ENCODE results near the gene ANAPC2.

The ANAPC2 gene

GRCh38 chr9:137160716-137161557 lies 27.4 kb downstream of the ANAPC2 start:
- no peak for DNase-seq

GRCh38 chr9:137160054-137160425 lies 28.3 kb downstream of the ANAPC2 start:
- DNase-seq = no peak

GRCh38 chr9:137159105-137160053 lies 29.0 kb downstream of the ANAPC2 start:
- no peak for DNase-seq

GRCh38 chr9:137158625-137159024 lies 29.7 kb downstream of the ANAPC2 start:
- DNase-seq = no peak

GRCh38 chr9:137157618-137158415 lies 30.5 kb downstream of the ANAPC2 start:
- no peak for DNase-seq

GRCh38 chr9:137156567-137157375 lies 31.6 kb downstream of the ANAPC2 start:
- DNase-seq = peak in 1 of 2 experiments; percentile 14

DNA sequence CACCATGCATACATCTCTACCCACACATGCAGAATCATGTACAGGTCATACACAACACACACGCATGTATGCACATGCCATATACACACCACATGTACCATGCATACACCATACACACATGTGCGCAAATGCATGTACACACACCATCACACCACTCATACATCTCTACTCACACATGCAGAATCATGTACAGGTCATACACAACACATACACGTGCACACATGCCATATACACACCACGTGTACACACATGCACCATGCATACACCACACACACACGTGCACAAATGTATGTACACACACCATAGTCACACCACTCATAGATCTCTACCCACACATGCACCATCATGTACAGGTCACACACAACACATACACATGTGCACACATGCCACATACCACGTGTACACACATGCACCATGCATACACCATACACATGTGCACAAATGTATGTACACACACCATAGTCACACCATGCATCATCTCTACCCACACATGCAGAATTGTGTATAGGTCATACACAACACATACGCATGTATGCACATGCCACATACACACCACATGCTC lies 35.4 kb downstream of the ANAPC2 start:
- DNase-seq = no peak

GRCh38 chr9:137150617-137151457 lies 37.5 kb downstream of the ANAPC2 start:
- DNase-seq = peak; percentile 34 to 60

- DNase-seq = no peak
These were observed 38.3 kb downstream of the ANAPC2 start for GRCh38 chr9:137149942-137150616.

DNA sequence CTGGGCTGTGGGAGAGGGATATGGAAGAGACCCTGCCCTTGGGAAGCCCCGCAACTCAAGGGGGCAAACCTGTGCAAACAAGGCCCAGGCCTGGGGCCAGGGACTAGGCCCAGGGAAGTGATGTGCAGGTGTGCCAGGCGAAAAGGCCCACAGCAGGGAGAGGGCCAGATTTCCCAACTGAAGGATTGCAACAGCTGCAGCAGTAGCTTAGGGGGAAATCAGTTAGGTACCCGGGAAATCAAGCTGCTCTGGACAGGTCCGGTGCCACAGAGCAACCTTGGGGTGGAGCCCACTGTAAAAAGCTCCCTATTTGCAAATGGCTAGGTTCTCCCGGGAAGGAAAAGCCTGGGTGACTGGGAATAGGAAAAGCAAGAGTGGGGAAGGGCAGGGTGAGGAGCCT lies 39.0 kb downstream of the ANAPC2 start:
- DNase-seq = no peak

- no peak for DNase-seq
These were observed 39.7 kb downstream of the ANAPC2 start for GRCh38 chr9:137148661-137149060.

DNA sequence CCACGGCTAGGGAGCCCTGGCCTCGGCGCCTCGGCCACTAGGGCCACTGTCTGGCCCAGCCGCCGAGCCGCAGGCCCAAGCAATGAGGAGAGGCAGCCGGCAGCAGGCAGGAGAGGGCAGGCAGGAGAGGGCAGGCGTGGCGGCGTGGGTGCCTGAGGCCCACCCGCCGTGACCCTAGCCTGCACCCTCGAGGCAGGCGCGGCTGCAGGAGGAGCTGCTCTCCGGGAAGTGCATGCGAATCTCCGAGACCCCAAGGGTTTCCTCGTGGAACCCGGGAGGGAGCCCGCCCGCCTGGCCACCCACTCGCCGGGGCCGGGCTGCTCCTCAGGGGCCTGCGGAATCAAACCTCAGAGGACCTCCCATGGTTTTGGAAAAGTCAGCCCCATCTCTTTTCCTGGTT lies 40.1 kb downstream of the ANAPC2 start:
- DNase-seq = no peak

GRCh38 chr9:137147793-137148160 lies 40.6 kb downstream of the ANAPC2 start:
- DNase-seq = no peak

- no peak for DNase-seq
These were observed 41.1 kb downstream of the ANAPC2 start for GRCh38 chr9:137147091-137147792.

GRCh38 chr9:137146527-137146918 lies 41.8 kb downstream of the ANAPC2 start:
- DNase-seq = no peak

GRCh38 chr9:137145731-137146526 lies 42.4 kb downstream of the ANAPC2 start:
- DNase-seq = no peak

GRCh38 chr9:137143459-137143858 lies 44.9 kb downstream of the ANAPC2 start:
- DNase-seq = no peak
